Measurements from ENCODE around the gene GRK5.

GRCh38 chr10:119466655-119467054 lies 259.3 kb downstream of the GRK5 start:
- TF ChIP-seq CTCF (IDR thresholded peaks at IDR 0.05; ENCODE audit: borderline replicate concordance, extremely low read depth, low read length, poor library complexity, severe bottlenecking) (no peak), EZH2 (IDR thresholded peaks at IDR 0.05; ENCODE audit: borderline replicate concordance, low read depth, low read length, severe bottlenecking) (no peak)
